ENCODE data around the gene ADCY5. TPM values are rescaled to one million over a fixed set of nuclear protein-coding genes. Genes with fewer than 3 reads are reported as not detected.
"Not testable (repeated sequence)": the region's sequence is repeated elsewhere in the genome, so short reads cannot be mapped to it uniquely, and the experiment has no call there.

The ADCY5 gene
- total RNA-seq, 1 donor from 2014 or later: not detected

- no peak for DNase-seq (ENCODE audit: extremely low read depth, low read depth, low spot score)
Observed at GRCh38 chr3:123278446-123278845, 170.4 kb downstream of the ADCY5 start.

GRCh38 chr3:123277106-123277505 lies 171.8 kb downstream of the ADCY5 start:
- no peak for DNase-seq (ENCODE audit: extremely low read depth, low read depth, low spot score)

- DNase-seq (ENCODE audit: extremely low read depth, low read depth, low spot score): no peak
Observed at GRCh38 chr3:123276346-123277006, 172.4 kb downstream of the ADCY5 start.

GRCh38 chr3:123275691-123276090 lies 173.2 kb downstream of the ADCY5 start:
- no peak for DNase-seq (ENCODE audit: extremely low read depth, low read depth, low spot score)

GRCh38 chr3:123272547-123272946 lies 176.3 kb downstream of the ADCY5 start:
- no peak for DNase-seq (ENCODE audit: extremely low read depth, low read depth, low spot score)

GRCh38 chr3:123271466-123272159 lies 177.3 kb downstream of the ADCY5 start:
- DNase-seq (ENCODE audit: extremely low read depth, low read depth, low spot score): no peak

- no peak for DNase-seq (ENCODE audit: extremely low read depth, low read depth, low spot score)
Observed at GRCh38 chr3:123270818-123271217, 178.1 kb downstream of the ADCY5 start.

GRCh38 chr3:123267821-123268220 lies 181.1 kb downstream of the ADCY5 start:
- DNase-seq (ENCODE audit: extremely low read depth, low read depth, low spot score): no peak

GRCh38 chr3:123263941-123264340 lies 184.9 kb downstream of the ADCY5 start:
- DNase-seq (ENCODE audit: extremely low read depth, low read depth, low spot score): no peak

GRCh38 chr3:123262868-123263267 lies 186.0 kb downstream of the ADCY5 start:
- DNase-seq (ENCODE audit: extremely low read depth, low read depth, low spot score): no peak

- DNase-seq (ENCODE audit: extremely low read depth, low read depth, low spot score): no peak
Observed at GRCh38 chr3:123262226-123262625, 186.7 kb downstream of the ADCY5 start.

- no peak for DNase-seq (ENCODE audit: extremely low read depth, low read depth, low spot score)
Observed at GRCh38 chr3:123261666-123262065, 187.2 kb downstream of the ADCY5 start.

- peak; percentile 34 for DNase-seq (ENCODE audit: extremely low read depth, low read depth, low spot score)
Observed at GRCh38 chr3:123258811-123259420, 190.0 kb downstream of the ADCY5 start.

GRCh38 chr3:123258359-123258758 lies 190.5 kb downstream of the ADCY5 start:
- no peak for DNase-seq (ENCODE audit: extremely low read depth, low read depth, low spot score)

GRCh38 chr3:123256256-123256655 lies 192.6 kb downstream of the ADCY5 start:
- no peak for DNase-seq (ENCODE audit: extremely low read depth, low read depth, low spot score)

- no peak for DNase-seq (ENCODE audit: extremely low read depth, low read depth, low spot score)
Observed at GRCh38 chr3:123246866-123247265, 202.0 kb downstream of the ADCY5 start.

GRCh38 chr3:123244128-123244527 lies 204.8 kb downstream of the ADCY5 start:
- no peak for DNase-seq (ENCODE audit: extremely low read depth, low read depth, low spot score)

GRCh38 chr3:123239756-123240155 lies 209.1 kb downstream of the ADCY5 start:
- no peak for DNase-seq (ENCODE audit: extremely low read depth, low read depth, low spot score)

GRCh38 chr3:123239186-123239585 lies 209.7 kb downstream of the ADCY5 start:
- not testable (repeated sequence) for DNase-seq (ENCODE audit: extremely low read depth, low read depth, low spot score)

- no peak for DNase-seq (ENCODE audit: extremely low read depth, low read depth, low spot score)
Observed at GRCh38 chr3:123236902-123237301, 212.0 kb downstream of the ADCY5 start.

All from glomerular endothelial cell (primary cell).